Measurements from ENCODE around the gene TNIP2.
"Not testable (repeated sequence)": the region's sequence is repeated elsewhere in the genome, so short reads cannot be mapped to it uniquely, and the experiment has no call there.

TNIP2 gene

GRCh38 chr4:2750719-2751605, 5.2 kb downstream of the TNIP2 start:
- Mint-ChIP-seq H3K27ac (peak overlapping the region; percentile 62), H3K4me1 (ENCODE audit: low read depth) (peaks cover 68% of the 10 kb centered on the region), H3K36me3 (ENCODE audit: low read depth) (peaks cover 54% of the 10 kb centered on the region)

GRCh38 chr4:2746891-2747695, 9.0 kb downstream of the TNIP2 start:
- Mint-ChIP-seq H3K27ac (peak overlapping the region; percentile 95), H3K4me1 (ENCODE audit: low read depth) (peaks cover 75% of the 10 kb centered on the region), H3K9me3 (no peaks in the 10 kb centered on the region), H3K4me3 (peak overlapping the region; percentile 53), H3K27me3 (no peaks in the 10 kb centered on the region), H3K36me3 (ENCODE audit: low read depth) (peaks cover 76% of the 10 kb centered on the region)
- intact Hi-C loops (cut with micrococcal nuclease) = loop anchor here (1.0 kb wide), 1 partner anchor 9 kb away; the partner anchor contains the start of gene TNIP2

More at GRCh38 chr4:2750719-2751605, 5.2 kb downstream of the TNIP2 start:
- Mint-ChIP-seq H3K27me3 (no peaks in the 10 kb centered on the region), H3K9me3 (no peaks in the 10 kb centered on the region), H3K4me3 (no peak overlapping the region)
- intact Hi-C loops (cut with micrococcal nuclease) = no loop called here

- H3K27me3 Mint-ChIP-seq = no peaks in the 10 kb centered on the region
- no peaks in the 10 kb centered on the region for H3K9me3 Mint-ChIP-seq
- peak overlapping the region; percentile 42 for H3K4me3 Mint-ChIP-seq
- H3K36me3 Mint-ChIP-seq (ENCODE audit: low read depth) = peaks cover 79% of the 10 kb centered on the region
- peaks cover 66% of the 10 kb centered on the region for H3K4me1 Mint-ChIP-seq (ENCODE audit: low read depth)
- intact Hi-C loops (cut with micrococcal nuclease) = loop anchor here (1.0 kb wide), 1 partner anchor 10 kb away; the partner anchor contains the start of gene TNIP2
- H3K27ac Mint-ChIP-seq = peak overlapping the region; percentile 95
Observed at GRCh38 chr4:2745981-2746806, 9.9 kb downstream of the TNIP2 start.

- intact Hi-C loops (cut with micrococcal nuclease) = no loop called here
- Mint-ChIP-seq H3K27me3 (no peaks in the 10 kb centered on the region), H3K36me3 (ENCODE audit: low read depth) (peaks cover 84% of the 10 kb centered on the region), H3K27ac (peak overlapping the region; percentile 95), H3K4me1 (ENCODE audit: low read depth) (peaks cover 61% of the 10 kb centered on the region), H3K9me3 (no peaks in the 10 kb centered on the region), H3K4me3 (peak overlapping the region; percentile 20)
Observed at GRCh38 chr4:2745516-2745915, 10.6 kb downstream of the TNIP2 start.

- Mint-ChIP-seq H3K36me3 (ENCODE audit: low read depth) (peaks cover 82% of the 10 kb centered on the region), H3K4me3 (peak overlapping the region; percentile 44), H3K27me3 (no peaks in the 10 kb centered on the region), H3K9me3 (no peaks in the 10 kb centered on the region), H3K4me1 (ENCODE audit: low read depth) (peaks cover 65% of the 10 kb centered on the region), H3K27ac (peak overlapping the region; percentile 95)
- intact Hi-C loops (cut with micrococcal nuclease) = no loop called here
Observed at GRCh38 chr4:2744576-2745270, 11.4 kb downstream of the TNIP2 start.

- peaks cover 85% of the 10 kb centered on the region for H3K36me3 Mint-ChIP-seq (ENCODE audit: low read depth)
- peak overlapping the region; percentile 95 for H3K27ac Mint-ChIP-seq
- no peaks in the 10 kb centered on the region for H3K9me3 Mint-ChIP-seq
- H3K4me3 Mint-ChIP-seq = no peak overlapping the region
- intact Hi-C loops (cut with micrococcal nuclease) = no loop called here
- peaks cover 66% of the 10 kb centered on the region for H3K4me1 Mint-ChIP-seq (ENCODE audit: low read depth)
- no peaks in the 10 kb centered on the region for H3K27me3 Mint-ChIP-seq
Observed at GRCh38 chr4:2743518-2744445, 12.4 kb downstream of the TNIP2 start.

- Mint-ChIP-seq H3K27me3 (no peaks in the 10 kb centered on the region), H3K36me3 (ENCODE audit: low read depth) (peaks cover 80% of the 10 kb centered on the region), H3K4me3 (no peak overlapping the region), H3K9me3 (no peaks in the 10 kb centered on the region), H3K27ac (peak overlapping the region; percentile 95), H3K4me1 (ENCODE audit: low read depth) (peaks cover 65% of the 10 kb centered on the region)
- intact Hi-C loops (cut with micrococcal nuclease) = no loop called here
Observed at GRCh38 chr4:2742823-2743517, 13.2 kb downstream of the TNIP2 start.

- peaks cover 58% of the 10 kb centered on the region for H3K4me1 Mint-ChIP-seq (ENCODE audit: low read depth)
- no peaks in the 10 kb centered on the region for H3K27me3 Mint-ChIP-seq
- no peak overlapping the region for H3K27ac Mint-ChIP-seq
- no peak overlapping the region for H3K4me3 Mint-ChIP-seq
- no peaks in the 10 kb centered on the region for H3K9me3 Mint-ChIP-seq
- peaks cover 72% of the 10 kb centered on the region for H3K36me3 Mint-ChIP-seq (ENCODE audit: low read depth)
- intact Hi-C loops (cut with micrococcal nuclease) = no loop called here
Observed at GRCh38 chr4:2742081-2742822, 13.9 kb downstream of the TNIP2 start.

GRCh38 chr4:2741626-2742025, 14.5 kb downstream of the TNIP2 start:
- Mint-ChIP-seq H3K9me3 (no peaks in the 10 kb centered on the region), H3K4me1 (ENCODE audit: low read depth) (peaks cover 52% of the 10 kb centered on the region), H3K36me3 (ENCODE audit: low read depth) (peaks cover 66% of the 10 kb centered on the region), H3K27me3 (no peaks in the 10 kb centered on the region), H3K4me3 (no peak overlapping the region), H3K27ac (no peak overlapping the region)
- intact Hi-C loops (cut with micrococcal nuclease) = no loop called here

GRCh38 chr4:2738296-2738695, 17.8 kb downstream of the TNIP2 start:
- H3K4me3 Mint-ChIP-seq; H3K27me3 Mint-ChIP-seq; H3K9me3 Mint-ChIP-seq; H3K27ac Mint-ChIP-seq; intact Hi-C loops (cut with micrococcal nuclease): not testable (repeated sequence)
- Mint-ChIP-seq H3K36me3 (ENCODE audit: low read depth) (peaks cover 55% of the 10 kb centered on the region), H3K4me1 (ENCODE audit: low read depth) (peaks cover 40% of the 10 kb centered on the region)

GRCh38 chr4:2735869-2736268, 20.3 kb downstream of the TNIP2 start:
- Mint-ChIP-seq H3K27me3 (no peaks in the 10 kb centered on the region), H3K9me3 (no peaks in the 10 kb centered on the region), H3K27ac (no peak overlapping the region), H3K4me3 (no peak overlapping the region), H3K36me3 (ENCODE audit: low read depth) (peaks cover 55% of the 10 kb centered on the region), H3K4me1 (ENCODE audit: low read depth) (peaks cover 38% of the 10 kb centered on the region)
- intact Hi-C loops (cut with micrococcal nuclease) = no loop called here
